Liver (tissue), 9 donors: Measurements from ENCODE around the gene ZNF24. TPM values are rescaled to one million over a fixed set of nuclear protein-coding genes. Genes with fewer than 3 reads are reported as not detected.

Experiments used
- DNase-seq: peaks from one replicate; pipeline ENCODE4 v3.0.0-alpha.2; 2017; ENCODE audit warnings: low spot score
- H3K27ac ChIP-seq, 2 donors: one replicate each; pipeline ENCODE4 v1.7.0; 2013; ENCODE audit warnings: inconsistent platforms in 2 of 2, low read length in 2 of 2, control low read depth in 1 of 2, low read depth in 1 of 2, mild to moderate bottlenecking in 1 of 2
- H3K27me3 ChIP-seq, 4 donors: one replicate each; pipeline versions ENCODE4 v1.6.1 to v1.7.0; 2013; ENCODE audit warnings: low read length in 3 of 4, inconsistent platforms in 1 of 4, mild to moderate bottlenecking in 1 of 4, moderate library complexity in 1 of 4; ENCODE audit not compliant: control insufficient read depth in 4 of 4, insufficient read depth in 4 of 4
- H3K36me3 ChIP-seq, 4 donors: one replicate each; pipeline versions ENCODE4 v1.6.1 to v1.7.0; 2013; ENCODE audit warnings: low read length in 3 of 4, mild to moderate bottlenecking in 3 of 4, low read depth in 1 of 4, moderate library complexity in 1 of 4; ENCODE audit not compliant: control insufficient read depth in 4 of 4, insufficient read depth in 3 of 4
- H3K4me1 ChIP-seq, 4 donors: one replicate each; pipeline versions ENCODE4 v1.6.1 to v1.7.0; 2013; ENCODE audit warnings: low read length in 3 of 4, mild to moderate bottlenecking in 3 of 4, moderate library complexity in 1 of 4; ENCODE audit not compliant: control insufficient read depth in 4 of 4, insufficient read depth in 4 of 4
- H3K4me3 ChIP-seq, 3 donors: one replicate each; pipeline versions ENCODE4 v1.6.1 to v1.7.0; 2013; ENCODE audit warnings: low read length in 3 of 3, control low read depth in 1 of 3, low read depth in 1 of 3, mild to moderate bottlenecking in 1 of 3
- H3K9ac ChIP-seq, 2 donors: one replicate each; pipeline ENCODE4 v1.7.0; 2013; ENCODE audit warnings: low read length in 2 of 2, mild to moderate bottlenecking in 2 of 2, moderate library complexity in 2 of 2, control low read depth in 1 of 2, low read depth in 1 of 2
- H3K9me3 ChIP-seq, 4 donors: one replicate each; pipeline versions ENCODE4 v1.6.1 to v1.7.0; 2013; ENCODE audit warnings: low read length in 3 of 4; ENCODE audit not compliant: control insufficient read depth in 4 of 4
- FOXA1 ChIP-seq: IDR thresholded peaks from 2 replicates; pipeline ENCODE4 v1.6.1; 2016; ENCODE audit warnings: antibody characterized with exemption
- FOXA2 ChIP-seq: IDR thresholded peaks from 2 replicates; pipeline ENCODE4 v1.6.1; 2016; ENCODE audit warnings: antibody characterized with exemption
- GABPA ChIP-seq, 2 donors: IDR thresholded peaks in 1 of 2; conservative IDR thresholded peaks in 1 of 2; 2 replicates each; pipeline ENCODE4 v1.6.1; 2016; ENCODE audit warnings: antibody characterized with exemption in 2 of 2, mild to moderate bottlenecking in 1 of 2, moderate library complexity in 1 of 2
- HNF4A ChIP-seq, 2 donors: conservative IDR thresholded peaks; 2 replicates each; pipeline ENCODE4 v1.6.1; 2016; ENCODE audit warnings: antibody characterized with exemption in 2 of 2, mild to moderate bottlenecking in 2 of 2
- HNF4G ChIP-seq: IDR thresholded peaks from 2 replicates; pipeline ENCODE4 v1.6.1; 2016; ENCODE audit warnings: antibody characterized with exemption
- JUND ChIP-seq, 2 donors: IDR thresholded peaks; 2 replicates each; pipeline ENCODE4 v1.6.1; 2016; ENCODE audit warnings: antibody characterized with exemption in 2 of 2
- NR2F2 ChIP-seq: IDR thresholded peaks from 2 replicates; pipeline ENCODE4 v1.6.1; 2016; ENCODE audit warnings: antibody characterized with exemption
- RAD21 ChIP-seq, 2 donors: IDR thresholded peaks; 2 replicates each; pipeline ENCODE4 v1.6.1; 2016; ENCODE audit warnings: antibody characterized with exemption in 2 of 2, mild to moderate bottlenecking in 2 of 2
- RXRA ChIP-seq, 2 donors: IDR thresholded peaks; 2 replicates each; pipeline ENCODE4 v1.6.1; 2017 to 2018; ENCODE audit warnings: antibody characterized with exemption in 2 of 2, mild to moderate bottlenecking in 1 of 2
- SP1 ChIP-seq: IDR thresholded peaks from 2 replicates; pipeline ENCODE4 v1.6.1; 2018; ENCODE audit warnings: antibody characterized with exemption, mild to moderate bottlenecking
- WGBS: extraction: QIAGEN DNeasy Blood & Tissue Kit; methylation state at CpG from one replicate; pipeline ENCODE4 v1.1.7; 2013; 5-methylcytosine and 5-hydroxymethylcytosine counted together
- polyA plus RNA-seq, 2 donors: library from polyadenylated mRNA; stranded (reverse) in 1 of 2; unstranded in 1 of 2; fragments of 200-250 nt in 1 of 2; fragments of >200 nt in 1 of 2; fragmentation: Nextera tagmentation in 1 of 2; extraction: Ambion mirVana in 1 of 2; gene quantifications; one replicate each; pipeline versions ENCODE4 v1.2.1 to v1.2.3, GENCODE V29; 2013 to 2015
- total RNA-seq, 2 donors: library from RNA; depleted of rRNA; stranded (reverse); fragments of >200 nt; gene quantifications; one replicate each; pipeline ENCODE4 v1.2.3, GENCODE V29; 2014
- TF ChIP-seq, protein P1 (sequence below): IDR thresholded peaks from 2 replicates; pipeline ENCODE4 v1.6.1; 2016; ENCODE audit warnings: antibody characterized with exemption
- TF ChIP-seq, protein P2 (sequence below): IDR thresholded peaks from 2 replicates; pipeline ENCODE4 v1.6.1; 2016; ENCODE audit warnings: antibody characterized with exemption
- TF ChIP-seq, protein P3 (sequence below): IDR thresholded peaks from 2 replicates; pipeline ENCODE4 v1.6.1; 2016; ENCODE audit warnings: antibody characterized with exemption, mild to moderate bottlenecking
- TF ChIP-seq, protein P4 (sequence below): fragments of 150-350 bp; IDR thresholded peaks from 2 replicates; pipeline ENCODE4 v1.5.1; 2017; ENCODE audit warnings: improper control_type of control experiment, low read depth, low read length; ENCODE audit not compliant: missing input control
- TF ChIP-seq, protein P5 (sequence below): IDR thresholded peaks from 2 replicates; pipeline ENCODE4 v1.6.1; 2016; ENCODE audit warnings: antibody characterized with exemption
- donor health status: healthy.
- donor health status: healthy.
- donor health status: healthy.
- donor health status: healthy.
- donor health status: healthy.

The ZNF24 gene
- total and polyA plus RNA-seq, 4 donors = 9.1 to 30.3 (median 28.9) TPM

DNA sequence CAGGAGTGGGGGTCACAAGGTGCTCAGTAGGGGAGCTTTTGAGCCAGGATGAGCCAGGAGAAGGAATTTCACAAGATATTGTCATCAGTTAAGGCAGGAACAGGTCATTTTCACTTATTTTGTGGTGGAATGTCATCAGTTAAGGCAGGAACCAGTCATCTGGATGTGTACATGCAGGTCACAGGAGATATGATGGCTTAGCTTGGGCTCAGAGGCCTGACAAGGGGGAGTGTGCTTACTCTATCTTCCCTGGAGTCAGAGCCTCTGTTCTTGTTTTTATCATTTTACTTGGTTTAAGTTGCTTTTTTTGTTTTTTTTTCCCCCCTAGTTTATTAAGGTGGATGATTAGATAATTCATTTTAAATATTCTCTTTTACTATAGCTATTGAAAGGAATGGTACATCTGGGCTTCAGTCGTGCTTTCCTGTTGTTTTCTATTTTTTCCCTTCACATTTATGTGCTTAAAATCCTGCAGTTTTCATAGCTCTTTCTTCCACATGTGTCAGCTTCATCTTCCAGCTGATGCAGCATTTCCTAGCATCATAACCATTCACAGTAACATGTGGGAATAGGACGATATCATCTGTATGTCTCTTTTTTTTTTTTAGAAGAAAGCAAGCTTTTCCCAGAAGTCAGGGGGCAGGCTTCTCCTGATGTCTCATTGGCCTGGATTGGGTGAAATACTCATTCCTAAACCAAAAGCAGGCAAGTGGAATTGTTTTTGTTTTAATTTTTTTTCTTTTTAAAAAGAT lies 17.5 kb upstream of the ZNF24 start:
- TF ChIP-seq RAD21 (IDR thresholded peaks at IDR 0.05) (no peak), RXRA (IDR thresholded peaks at IDR 0.05) (no peak), FOXA2 (no peak), FOXA1 (no peak), GABPA (IDR thresholded peaks at IDR 0.05 in 1 of 2, conservative IDR thresholded peaks at IDR 0.05 in 1 of 2) (no peak), SP1 (no peak), NR2F2 (no peak), HNF4A (conservative IDR thresholded peaks at IDR 0.05) (no peak)
- TF ChIP-seq, protein P1, sequence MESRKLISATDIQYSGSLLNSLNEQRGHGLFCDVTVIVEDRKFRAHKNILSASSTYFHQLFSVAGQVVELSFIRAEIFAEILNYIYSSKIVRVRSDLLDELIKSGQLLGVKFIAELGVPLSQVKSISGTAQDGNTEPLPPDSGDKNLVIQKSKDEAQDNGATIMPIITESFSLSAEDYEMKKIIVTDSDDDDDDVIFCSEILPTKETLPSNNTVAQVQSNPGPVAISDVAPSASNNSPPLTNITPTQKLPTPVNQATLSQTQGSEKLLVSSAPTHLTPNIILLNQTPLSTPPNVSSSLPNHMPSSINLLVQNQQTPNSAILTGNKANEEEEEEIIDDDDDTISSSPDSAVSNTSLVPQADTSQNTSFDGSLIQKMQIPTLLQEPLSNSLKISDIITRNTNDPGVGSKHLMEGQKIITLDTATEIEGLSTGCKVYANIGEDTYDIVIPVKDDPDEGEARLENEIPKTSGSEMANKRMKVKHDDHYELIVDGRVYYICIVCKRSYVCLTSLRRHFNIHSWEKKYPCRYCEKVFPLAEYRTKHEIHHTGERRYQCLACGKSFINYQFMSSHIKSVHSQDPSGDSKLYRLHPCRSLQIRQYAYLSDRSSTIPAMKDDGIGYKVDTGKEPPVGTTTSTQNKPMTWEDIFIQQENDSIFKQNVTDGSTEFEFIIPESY = no peak
- TF ChIP-seq, protein P2, sequence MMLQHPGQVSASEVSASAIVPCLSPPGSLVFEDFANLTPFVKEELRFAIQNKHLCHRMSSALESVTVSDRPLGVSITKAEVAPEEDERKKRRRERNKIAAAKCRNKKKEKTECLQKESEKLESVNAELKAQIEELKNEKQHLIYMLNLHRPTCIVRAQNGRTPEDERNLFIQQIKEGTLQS = no peak
- TF ChIP-seq, protein P3, sequence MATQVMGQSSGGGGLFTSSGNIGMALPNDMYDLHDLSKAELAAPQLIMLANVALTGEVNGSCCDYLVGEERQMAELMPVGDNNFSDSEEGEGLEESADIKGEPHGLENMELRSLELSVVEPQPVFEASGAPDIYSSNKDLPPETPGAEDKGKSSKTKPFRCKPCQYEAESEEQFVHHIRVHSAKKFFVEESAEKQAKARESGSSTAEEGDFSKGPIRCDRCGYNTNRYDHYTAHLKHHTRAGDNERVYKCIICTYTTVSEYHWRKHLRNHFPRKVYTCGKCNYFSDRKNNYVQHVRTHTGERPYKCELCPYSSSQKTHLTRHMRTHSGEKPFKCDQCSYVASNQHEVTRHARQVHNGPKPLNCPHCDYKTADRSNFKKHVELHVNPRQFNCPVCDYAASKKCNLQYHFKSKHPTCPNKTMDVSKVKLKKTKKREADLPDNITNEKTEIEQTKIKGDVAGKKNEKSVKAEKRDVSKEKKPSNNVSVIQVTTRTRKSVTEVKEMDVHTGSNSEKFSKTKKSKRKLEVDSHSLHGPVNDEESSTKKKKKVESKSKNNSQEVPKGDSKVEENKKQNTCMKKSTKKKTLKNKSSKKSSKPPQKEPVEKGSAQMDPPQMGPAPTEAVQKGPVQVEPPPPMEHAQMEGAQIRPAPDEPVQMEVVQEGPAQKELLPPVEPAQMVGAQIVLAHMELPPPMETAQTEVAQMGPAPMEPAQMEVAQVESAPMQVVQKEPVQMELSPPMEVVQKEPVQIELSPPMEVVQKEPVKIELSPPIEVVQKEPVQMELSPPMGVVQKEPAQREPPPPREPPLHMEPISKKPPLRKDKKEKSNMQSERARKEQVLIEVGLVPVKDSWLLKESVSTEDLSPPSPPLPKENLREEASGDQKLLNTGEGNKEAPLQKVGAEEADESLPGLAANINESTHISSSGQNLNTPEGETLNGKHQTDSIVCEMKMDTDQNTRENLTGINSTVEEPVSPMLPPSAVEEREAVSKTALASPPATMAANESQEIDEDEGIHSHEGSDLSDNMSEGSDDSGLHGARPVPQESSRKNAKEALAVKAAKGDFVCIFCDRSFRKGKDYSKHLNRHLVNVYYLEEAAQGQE = no peak
- 88% methylated on average over 2 of the region's 2 CpGs for WGBS
- Histone ChIP-seq H3K27ac (no peak overlapping the region), H3K9me3 (no peaks in the 10 kb centered on the region), H3K36me3 (no peaks in the 10 kb centered on the region), H3K9ac (no peak overlapping the region), H3K4me3 (no peak overlapping the region), H3K4me1 (no peaks in the 10 kb centered on the region), H3K27me3 (no peaks in the 10 kb centered on the region)
- no peak for DNase-seq

DNA sequence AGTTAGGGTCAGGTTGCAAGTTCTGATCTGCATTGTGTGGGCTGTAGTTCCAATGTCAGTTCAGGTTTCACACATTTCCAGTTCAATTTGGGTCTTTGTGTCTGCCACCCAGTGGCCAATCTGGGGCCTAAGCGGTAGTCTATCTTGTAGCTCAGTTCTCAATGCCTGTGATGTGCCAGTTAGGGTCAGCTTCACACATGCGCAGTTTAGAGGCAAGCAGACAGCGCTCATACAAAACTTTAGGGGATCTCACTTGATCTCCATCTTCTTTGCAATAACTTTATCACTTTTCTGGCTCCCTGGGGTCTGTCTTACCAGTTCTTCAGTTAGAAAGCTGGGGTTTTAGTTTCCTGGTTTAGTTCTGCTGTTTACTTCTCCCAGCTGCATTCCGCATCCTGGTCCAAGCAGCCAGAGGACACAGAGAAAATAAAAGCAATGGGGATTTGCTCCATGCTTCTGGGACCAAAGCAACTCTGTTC lies 11.0 kb upstream of the ZNF24 start:
- Histone ChIP-seq H3K9me3 (no peaks in the 10 kb centered on the region), H3K36me3 (no peaks in the 10 kb centered on the region), H3K27ac (no peak overlapping the region), H3K9ac (no peak overlapping the region), H3K4me3 (no peak overlapping the region), H3K4me1 (peaks cover 0 to 3% (median 0%) of the 10 kb centered on the region in 4 donors), H3K27me3 (no peaks in the 10 kb centered on the region)
- peak; percentile 56 for DNase-seq
- 25% methylated on average over 4 of the region's 4 CpGs for WGBS
- TF ChIP-seq, protein P4, sequence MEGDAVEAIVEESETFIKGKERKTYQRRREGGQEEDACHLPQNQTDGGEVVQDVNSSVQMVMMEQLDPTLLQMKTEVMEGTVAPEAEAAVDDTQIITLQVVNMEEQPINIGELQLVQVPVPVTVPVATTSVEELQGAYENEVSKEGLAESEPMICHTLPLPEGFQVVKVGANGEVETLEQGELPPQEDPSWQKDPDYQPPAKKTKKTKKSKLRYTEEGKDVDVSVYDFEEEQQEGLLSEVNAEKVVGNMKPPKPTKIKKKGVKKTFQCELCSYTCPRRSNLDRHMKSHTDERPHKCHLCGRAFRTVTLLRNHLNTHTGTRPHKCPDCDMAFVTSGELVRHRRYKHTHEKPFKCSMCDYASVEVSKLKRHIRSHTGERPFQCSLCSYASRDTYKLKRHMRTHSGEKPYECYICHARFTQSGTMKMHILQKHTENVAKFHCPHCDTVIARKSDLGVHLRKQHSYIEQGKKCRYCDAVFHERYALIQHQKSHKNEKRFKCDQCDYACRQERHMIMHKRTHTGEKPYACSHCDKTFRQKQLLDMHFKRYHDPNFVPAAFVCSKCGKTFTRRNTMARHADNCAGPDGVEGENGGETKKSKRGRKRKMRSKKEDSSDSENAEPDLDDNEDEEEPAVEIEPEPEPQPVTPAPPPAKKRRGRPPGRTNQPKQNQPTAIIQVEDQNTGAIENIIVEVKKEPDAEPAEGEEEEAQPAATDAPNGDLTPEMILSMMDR = peak; percentile 82
- no peak for TF ChIP-seq JUND (IDR thresholded peaks at IDR 0.05)
- TF ChIP-seq SP1 = peak; percentile 20
- no peak for TF ChIP-seq NR2F2
- TF ChIP-seq FOXA1 = no peak
- TF ChIP-seq HNF4A (conservative IDR thresholded peaks at IDR 0.05) = peak in 1 of 2 donors; percentile 37
- TF ChIP-seq, protein P1 = no peak
- TF ChIP-seq, protein P5, sequence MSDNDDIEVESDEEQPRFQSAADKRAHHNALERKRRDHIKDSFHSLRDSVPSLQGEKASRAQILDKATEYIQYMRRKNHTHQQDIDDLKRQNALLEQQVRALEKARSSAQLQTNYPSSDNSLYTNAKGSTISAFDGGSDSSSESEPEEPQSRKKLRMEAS = no peak
- no peak for TF ChIP-seq GABPA (IDR thresholded peaks at IDR 0.05 in 1 of 2, conservative IDR thresholded peaks at IDR 0.05 in 1 of 2)
- peak; percentile 90 to 93 for TF ChIP-seq RAD21 (IDR thresholded peaks at IDR 0.05)
- TF ChIP-seq, protein P3 = peak; percentile 24
- peak; percentile 24 to 43 for TF ChIP-seq RXRA (IDR thresholded peaks at IDR 0.05)
- TF ChIP-seq HNF4G = no peak
- TF ChIP-seq, protein P2 = no peak
